Heart left ventricle (tissue), 16 donors: ENCODE results near the gene NECTIN1. TPM values are rescaled to one million over a fixed set of nuclear protein-coding genes. Genes with fewer than 3 reads are reported as not detected.
A peak's percentile ranks its signal among the peaks of the same experiment; 100 is the strongest.

Experiments
- ATAC-seq, 4 donors: fragments of 200-7000 bp; cut with Tn5 transposase; one replicate each; pipeline ENCODE4 v1.9.1; 2020 to 2022; ENCODE audit warnings: moderate library complexity in 4 of 4, mild to moderate bottlenecking in 3 of 4, moderate number of reproducible peaks in 1 of 4
- DNase-seq, 5 donors: peaks; one replicate each; pipeline ENCODE4 v3.0.0-alpha.2; 2020
- H3K27ac ChIP-seq, 12 donors: fragments of 200-600 bp; sonication (generic) in 4 of 12; one replicate each; pipeline versions ENCODE4 v1.5.0 to v1.8.0; 2016 to 2022; ENCODE audit warnings: mild to moderate bottlenecking in 2 of 12
- H3K27me3 ChIP-seq, 9 donors: fragments of 200-600 bp; sonication (generic) in 2 of 9; one replicate each; pipeline versions ENCODE4 v1.5.1 to v1.8.0; 2016 to 2022; ENCODE audit warnings: mild to moderate bottlenecking in 3 of 9
- H3K36me3 ChIP-seq, 9 donors: fragments of 200-600 bp; sonication (generic) in 2 of 9; one replicate each; pipeline versions ENCODE4 v1.5.0 to v1.8.0; 2018 to 2022; ENCODE audit warnings: mild to moderate bottlenecking in 2 of 9
- H3K4me1 ChIP-seq, 12 donors: fragments of 200-600 bp; sonication (generic) in 4 of 12; one replicate each; pipeline versions ENCODE4 v1.5.0 to v1.8.0; 2016 to 2022; ENCODE audit warnings: mild to moderate bottlenecking in 3 of 12
- H3K4me3 ChIP-seq, 12 donors: fragments of 200-600 bp; sonication (generic) in 4 of 12; one replicate each; pipeline versions ENCODE4 v1.5.0 to v1.8.0; 2017 to 2022; ENCODE audit warnings: mild to moderate bottlenecking in 9 of 12, moderate library complexity in 4 of 12
- H3K9me3 ChIP-seq, 12 donors: fragments of 200-600 bp; sonication (generic) in 4 of 12; one replicate each; pipeline versions ENCODE4 v1.5.0 to v1.8.0; 2016 to 2022; ENCODE audit warnings: mild to moderate bottlenecking in 1 of 12
- POLR2A ChIP-seq, 2 donors: fragments of 450-650 bp; IDR thresholded peaks; one replicate each; pipeline ENCODE4 v1.6.1; 2017; ENCODE audit warnings: antibody characterized with exemption in 2 of 2, mild to moderate bottlenecking in 2 of 2, moderate library complexity in 2 of 2
- WGBS, 4 donors: extraction: QIAGEN DNeasy Blood & Tissue Kit in 2 of 4; methylation state at CpG; one replicate each; pipeline versions ENCODE4 v1.1.5 to v1.1.7; 2013 to 2018; 5-methylcytosine and 5-hydroxymethylcytosine counted together
- intact Hi-C, 10 donors: fragments of 100-400 bp; cut with DNase I; formaldehyde crosslinking; loops; one replicate each; pipeline versions ENCODE4 v1.11.1 to v1.14.2; 2022
- polyA plus RNA-seq, 2 donors: library from polyadenylated mRNA; stranded (reverse); fragments of 200-250 nt; gene quantifications; one replicate each; pipeline ENCODE4 v1.2.3, GENCODE V29; 2013
- total RNA-seq, 9 donors: library from RNA; depleted of rRNA in 2 of 9; stranded (reverse); fragments of >200 nt in 2 of 9; fragmentation: NEBNext Ultra II Directional in 3 of 9; extraction: Animal tissue kit (Norgen Biotek cat#: 25700) in 3 of 9; gene quantifications; one replicate each; pipeline versions ENCODE4 v1.1.0 to v1.2.4, GENCODE V29; 2016 to 2023
- TF ChIP-seq, protein P1 (sequence below), 12 donors: fragments of 200-600 bp; sonication (generic) in 4 of 12; IDR thresholded peaks; one replicate each; pipeline versions ENCODE4 v1.5.0 to v1.8.0; 2018 to 2022; ENCODE audit warnings: antibody characterized with exemption in 12 of 12, mild to moderate bottlenecking in 5 of 12
- donor health status: ischemic (EF 13 %, LVEDD 7.1; RV severe dilation, severe dysfunction).
- donor health status: healthy with polysubstance abuse.
- donor health status: DM: no; HTN: yes; CAD: no.
- donor health status: DM: no; HTN: no; CAD: no.
- donor health status: ischemic (EF 25% LVEDD 6.9; RV normal size, moderate dysfunction).
- donor health status: ischemic (EF 25% LVEDD 5.7; RV mildly dilated, moderate dysfunction).
- donor health status: healthy.
- donor health status: DM: yes; HTN: yes; CAD: no.
- donor health status: ischemic (EF 35%, LVEDD 5.7; RV mildly dilated, moderate dysfunction).
- donor health status: nonischemic (EF 11% LVEDD 7.7; RV severe dilation, severe dysfunction).
- donor health status: DM: yes; HTN: yes; CAD: no.
- donor health status: PGD.
- donor health status: ischemic (EF 29% LVEDD 5.4; RV normal size, mild dysfunction).
- donor health status: nonischemic (EF 23%, LVEDD 6.1; RV moderate dilation, normal function).

The NECTIN1 gene
- total and polyA plus RNA-seq, 11 donors = 5.8 to 28.6 (median 18.5) TPM

DNA sequence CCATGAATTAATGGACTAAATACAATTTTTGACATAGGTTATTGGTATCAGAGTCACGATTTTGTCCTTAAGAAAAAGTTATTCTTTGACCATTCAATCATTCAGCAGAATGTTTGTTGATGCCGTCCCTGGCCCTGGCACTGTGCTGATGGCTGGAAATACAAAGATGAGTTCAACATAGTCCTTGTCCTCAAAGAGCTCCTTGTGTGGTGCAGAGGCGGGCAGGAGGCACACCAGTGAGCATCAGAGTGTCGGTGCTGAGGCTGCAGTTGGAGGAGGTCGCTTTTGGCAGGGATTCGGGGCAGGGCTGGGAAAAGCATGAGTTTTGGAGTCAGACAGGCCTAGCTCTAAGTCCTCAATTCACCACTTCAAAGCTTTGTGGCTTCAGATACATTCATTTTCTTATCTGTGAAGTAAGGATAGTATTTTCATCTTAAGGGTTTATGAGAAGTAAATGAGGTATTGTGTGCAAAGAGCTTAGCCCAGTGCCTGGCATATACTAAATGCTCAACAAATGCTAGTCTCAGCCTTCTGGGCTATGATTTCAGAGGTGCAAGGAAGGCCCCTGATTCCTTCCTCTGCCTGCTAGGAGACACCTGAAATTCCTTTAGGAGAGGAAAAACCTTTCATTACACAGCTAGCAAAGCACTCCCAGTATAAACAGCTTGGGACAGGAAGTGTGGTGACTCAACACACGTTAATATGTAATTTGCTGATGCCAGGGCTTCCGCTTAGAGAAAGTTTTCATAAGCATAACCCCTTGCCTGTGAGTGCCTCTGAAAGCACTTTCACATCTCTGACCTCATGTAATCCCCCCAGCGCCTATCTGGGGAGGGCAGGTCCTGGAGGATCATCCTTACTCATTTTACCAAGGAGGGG lies 113.8 kb downstream of the NECTIN1 start:
- H3K4me3 ChIP-seq = no peak overlapping the region
- peak in 3 of 4 donors; percentile 22 to 62 (median 52) for ATAC-seq
- H3K9me3 ChIP-seq = no peaks in the 10 kb centered on the region
- peaks cover 0 to 33% (median 0%) of the 10 kb centered on the region in 12 donors for H3K4me1 ChIP-seq
- intact Hi-C loops = no loop called here
- 77 to 83% (median 81%) methylated on average over 9 of the region's 9 CpGs for WGBS, 4 donors
- TF ChIP-seq, protein P1, sequence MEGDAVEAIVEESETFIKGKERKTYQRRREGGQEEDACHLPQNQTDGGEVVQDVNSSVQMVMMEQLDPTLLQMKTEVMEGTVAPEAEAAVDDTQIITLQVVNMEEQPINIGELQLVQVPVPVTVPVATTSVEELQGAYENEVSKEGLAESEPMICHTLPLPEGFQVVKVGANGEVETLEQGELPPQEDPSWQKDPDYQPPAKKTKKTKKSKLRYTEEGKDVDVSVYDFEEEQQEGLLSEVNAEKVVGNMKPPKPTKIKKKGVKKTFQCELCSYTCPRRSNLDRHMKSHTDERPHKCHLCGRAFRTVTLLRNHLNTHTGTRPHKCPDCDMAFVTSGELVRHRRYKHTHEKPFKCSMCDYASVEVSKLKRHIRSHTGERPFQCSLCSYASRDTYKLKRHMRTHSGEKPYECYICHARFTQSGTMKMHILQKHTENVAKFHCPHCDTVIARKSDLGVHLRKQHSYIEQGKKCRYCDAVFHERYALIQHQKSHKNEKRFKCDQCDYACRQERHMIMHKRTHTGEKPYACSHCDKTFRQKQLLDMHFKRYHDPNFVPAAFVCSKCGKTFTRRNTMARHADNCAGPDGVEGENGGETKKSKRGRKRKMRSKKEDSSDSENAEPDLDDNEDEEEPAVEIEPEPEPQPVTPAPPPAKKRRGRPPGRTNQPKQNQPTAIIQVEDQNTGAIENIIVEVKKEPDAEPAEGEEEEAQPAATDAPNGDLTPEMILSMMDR (IDR thresholded peaks at IDR 0.05) = no peak
- no peak for TF ChIP-seq POLR2A (IDR thresholded peaks at IDR 0.05)
- H3K27me3 ChIP-seq = peaks cover 0 to 30% (median 0%) of the 10 kb centered on the region in 9 donors
- H3K36me3 ChIP-seq = no peaks in the 10 kb centered on the region
- peak overlapping the region in 1 of 12 donors; percentile 71 for H3K27ac ChIP-seq
- DNase-seq = no peak

DNA sequence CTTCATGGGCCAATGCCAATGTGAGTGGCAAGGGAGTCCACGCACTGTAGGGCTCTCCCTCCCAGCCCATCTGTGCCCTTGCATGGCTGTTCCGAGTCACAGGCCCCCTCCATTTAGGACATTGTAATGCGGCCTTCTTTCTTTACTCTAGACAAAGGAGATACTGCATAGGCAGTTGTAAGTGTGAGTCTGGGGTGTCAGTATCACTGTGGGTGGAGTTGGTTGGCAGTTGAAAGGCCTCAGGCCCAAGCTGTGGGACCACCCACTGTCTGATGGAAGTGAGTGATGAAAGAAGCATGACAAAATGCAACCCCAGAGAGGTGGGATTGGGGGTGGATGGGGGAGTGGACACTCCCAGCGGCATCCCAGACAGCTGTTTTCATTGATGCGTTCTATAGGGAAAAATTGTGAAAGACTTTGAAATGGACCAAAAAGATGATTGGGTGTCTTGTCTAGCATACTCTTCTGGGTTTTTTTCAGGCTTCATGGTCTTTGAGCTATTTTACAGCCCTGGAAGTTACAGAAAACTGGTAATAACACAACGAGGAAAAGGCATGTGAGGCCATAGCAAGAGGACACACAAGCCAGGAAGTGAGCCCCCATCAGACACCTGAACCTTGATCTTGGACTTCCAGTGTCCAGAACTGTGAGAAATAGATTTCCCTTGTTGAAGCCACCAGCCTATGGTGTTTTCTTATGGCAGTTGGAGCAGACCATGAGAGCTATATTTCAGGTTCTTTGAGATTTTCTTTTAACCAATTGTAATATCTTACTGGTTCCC lies 114.6 kb downstream of the NECTIN1 start:
- Histone ChIP-seq H3K27me3 (peaks cover 0 to 26% (median 0%) of the 10 kb centered on the region in 9 donors), H3K4me1 (peaks cover 0 to 33% (median 0%) of the 10 kb centered on the region in 12 donors), H3K4me3 (no peak overlapping the region), H3K9me3 (no peaks in the 10 kb centered on the region), H3K36me3 (no peaks in the 10 kb centered on the region), H3K27ac (no peak overlapping the region)
- intact Hi-C loops = no loop called here
- ATAC-seq (no peak), DNase-seq (no peak)
- 74 to 83% (median 75%) methylated on average over 6 of the region's 6 CpGs for WGBS, 4 donors
- no peak for TF ChIP-seq POLR2A (IDR thresholded peaks at IDR 0.05)
- TF ChIP-seq, protein P1 (IDR thresholded peaks at IDR 0.05) = no peak

DNA sequence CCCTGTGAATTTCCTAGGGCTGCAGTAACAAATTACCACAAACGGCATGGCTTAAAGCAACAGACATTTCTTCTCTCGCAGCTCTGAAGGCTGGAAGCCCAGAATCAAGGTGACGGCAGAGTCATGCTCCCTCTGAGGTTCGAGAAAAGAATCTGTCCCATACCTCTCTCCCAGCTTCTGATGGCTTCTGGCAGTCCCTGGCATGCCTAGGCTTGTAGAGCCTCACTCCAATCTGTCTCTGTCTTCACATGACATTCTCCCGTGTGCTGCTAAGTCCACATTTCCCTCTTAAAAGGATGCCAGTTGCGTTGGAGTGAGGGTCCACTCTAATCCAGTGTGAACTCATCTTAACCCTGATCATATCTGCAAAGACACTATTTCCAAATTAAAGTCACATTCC lies 116.2 kb downstream of the NECTIN1 start:
- intact Hi-C loops = no loop called here
- ATAC-seq (no peak), DNase-seq (no peak)
- no peaks in the 10 kb centered on the region for H3K9me3 ChIP-seq
- TF ChIP-seq, protein P1 (IDR thresholded peaks at IDR 0.05) = no peak
- TF ChIP-seq POLR2A (IDR thresholded peaks at IDR 0.05) = no peak
- peaks cover 0 to 25% (median 0%) of the 10 kb centered on the region in 12 donors for H3K4me1 ChIP-seq
- no peak overlapping the region for H3K4me3 ChIP-seq
- H3K27ac ChIP-seq = no peak overlapping the region
- no peaks in the 10 kb centered on the region for H3K36me3 ChIP-seq
- H3K27me3 ChIP-seq = peaks cover 0 to 19% (median 3%) of the 10 kb centered on the region in 9 donors
- 55 to 74% (median 66%) methylated on average over 6 of the region's 6 CpGs for WGBS, 4 donors
